NCI-H1048 (cell line): ENCODE data around the gene CPM.

Experiments used
- DNase-seq: peaks from one replicate; lab custom pipeline; 2025; lab: John Stamatoyannopoulos, UW

CPM gene

GRCh38 chr12:68904351-68904962 is 28.5 kb downstream of the CPM start:
- no peak for DNase-seq

- DNase-seq: no peak
Measured at GRCh38 chr12:68903511-68903910, 29.5 kb downstream of the CPM start.

- no peak for DNase-seq
Measured at GRCh38 chr12:68901551-68901950, 31.4 kb downstream of the CPM start.

- no peak for DNase-seq
Measured at GRCh38 chr12:68901145-68901544, 31.8 kb downstream of the CPM start.

GRCh38 chr12:68900241-68900640 is 32.7 kb downstream of the CPM start:
- DNase-seq: no peak

- no peak for DNase-seq
Measured at GRCh38 chr12:68899251-68899771, 33.7 kb downstream of the CPM start.

- DNase-seq: no peak
Measured at GRCh38 chr12:68896881-68897540, 36.0 kb downstream of the CPM start.

- DNase-seq: no peak
Measured at GRCh38 chr12:68894276-68894855, 38.6 kb downstream of the CPM start.

GRCh38 chr12:68893741-68894140 is 39.2 kb downstream of the CPM start:
- no peak for DNase-seq

GRCh38 chr12:68893201-68893600 is 39.8 kb downstream of the CPM start:
- no peak for DNase-seq

- no peak for DNase-seq
Measured at GRCh38 chr12:68891141-68891540, 41.8 kb downstream of the CPM start.

- no peak for DNase-seq
Measured at GRCh38 chr12:68890701-68891113, 42.3 kb downstream of the CPM start.

- DNase-seq: no peak
Measured at GRCh38 chr12:68888243-68888642, 44.7 kb downstream of the CPM start.

GRCh38 chr12:68887641-68888040 is 45.3 kb downstream of the CPM start:
- no peak for DNase-seq

- DNase-seq: no peak
Measured at GRCh38 chr12:68886636-68887572, 46.1 kb downstream of the CPM start.

- no peak for DNase-seq
Measured at GRCh38 chr12:68885381-68885780, 47.6 kb downstream of the CPM start.

GRCh38 chr12:68884251-68884650 is 48.7 kb downstream of the CPM start:
- no peak for DNase-seq

- DNase-seq: no peak
Measured at GRCh38 chr12:68883151-68883550, 49.8 kb downstream of the CPM start.

- DNase-seq: no peak
Measured at GRCh38 chr12:68882251-68882964, 50.6 kb downstream of the CPM start.

- DNase-seq: no peak
Measured at GRCh38 chr12:68880660-68881325, 52.2 kb downstream of the CPM start.

GRCh38 chr12:68878846-68879245 is 54.1 kb downstream of the CPM start:
- DNase-seq: no peak
